HepG2 (cell line): Measurements from ENCODE around the gene BRCA2. TPM values are rescaled to one million over a fixed set of nuclear protein-coding genes. Genes with fewer than 3 reads are reported as not detected.

Source experiments
- CREB1 ChIP-seq, 2 experiments: fragments of 450-650 bp in 1 of 2; IDR thresholded peaks; 2 replicates each; pipeline ENCODE4 v1.6.1; 2016 to 2017; ENCODE audit warnings: control low read depth in 1 of 2, mild to moderate bottlenecking in 1 of 2, missing compliant biosample characterization in 1 of 2, missing genetic modification characterization in 1 of 2
- DR1 ChIP-seq: sonication (generic); formaldehyde crosslinking; IDR thresholded peaks from 2 replicates; pipeline ENCODE4 v1.8.0; 2021; ENCODE audit warnings: mild to moderate bottlenecking, missing genetic modification reagents, inconsistent platforms
- ELF4 ChIP-seq: sonication (generic); formaldehyde crosslinking; IDR thresholded peaks from 2 replicates; pipeline ENCODE4 v1.5.0; 2020; ENCODE audit warnings: missing genetic modification reagents, mild to moderate bottlenecking, moderate library complexity, borderline replicate concordance
- GPBP1L1 ChIP-seq: sonication (generic); formaldehyde crosslinking; IDR thresholded peaks from 2 replicates; pipeline ENCODE4 v1.5.0; 2020; ENCODE audit warnings: mild to moderate bottlenecking, missing genetic modification reagents
- HOXA3 ChIP-seq: sonication (generic); formaldehyde crosslinking; IDR thresholded peaks from 2 replicates; pipeline ENCODE4 v1.5.0; 2020; ENCODE audit warnings: missing genetic modification reagents
- MED8 ChIP-seq: sonication (generic); formaldehyde crosslinking; IDR thresholded peaks from 2 replicates; pipeline ENCODE4 v1.8.1; 2023; ENCODE audit warnings: mild to moderate bottlenecking, missing genetic modification reagents; ENCODE audit not compliant: insufficient replicate concordance
- NFKBIZ ChIP-seq: IDR thresholded peaks from 2 replicates; pipeline ENCODE4 v1.6.1; 2018; ENCODE audit warnings: missing genetic modification reagents, missing compliant biosample characterization
- NFRKB ChIP-seq: fragments of 450-650 bp; IDR thresholded peaks from 2 replicates; pipeline ENCODE4 v1.6.1; 2017
- PAX8 ChIP-seq: sonication (generic); formaldehyde crosslinking; IDR thresholded peaks from 2 replicates; pipeline ENCODE4 v1.8.0; 2022; ENCODE audit warnings: mild to moderate bottlenecking, missing genetic modification reagents, borderline replicate concordance
- ZBTB10 ChIP-seq: sonication (generic); formaldehyde crosslinking; IDR thresholded peaks from 2 replicates; pipeline ENCODE4 v1.4.0; 2020; ENCODE audit warnings: missing genetic modification reagents, borderline replicate concordance
- ZNF768 ChIP-seq: sonication (generic); formaldehyde crosslinking; IDR thresholded peaks from 2 replicates; pipeline ENCODE4 v1.4.0; 2020; ENCODE audit warnings: missing genetic modification reagents
- ZNF784 ChIP-seq: sonication (generic); formaldehyde crosslinking; IDR thresholded peaks from 2 replicates; pipeline ENCODE4 v1.5.1; 2020; ENCODE audit warnings: missing genetic modification reagents, mild to moderate bottlenecking, borderline replicate concordance
- ZSCAN20 ChIP-seq: sonication (generic); formaldehyde crosslinking; IDR thresholded peaks from 2 replicates; pipeline ENCODE4 v1.4.0; 2020; ENCODE audit warnings: missing genetic modification reagents, mild to moderate bottlenecking, borderline replicate concordance
- polyA plus RNA-seq, 8 experiments: library from polyadenylated mRNA; depleted of rRNA in 3 of 8; stranded (reverse) in 7 of 8; unstranded in 1 of 8; fragments of >200 nt; fragmentation: Illumina TruSeq in 4 of 8; extraction: Trizol in 4 of 8; gene quantifications; 2 replicates each; pipeline versions ENCODE4 v1.2.1 to v1.2.3, GENCODE V29; 2011 to 2016; ENCODE audit warnings: low read depth in 4 of 8, missing spikeins in 1 of 8, mixed read lengths in 1 of 8; ENCODE audit not compliant: insufficient read depth in 1 of 8
- total RNA-seq, 5 experiments: library from RNA; depleted of rRNA; stranded (reverse); fragments of >200 nt; fragmentation: Illumina TruSeq; extraction: Trizol; gene quantifications; 2 replicates each; pipeline ENCODE4 v1.2.3, GENCODE V29; 2016; ENCODE audit warnings: low read depth in 1 of 5
- TF ChIP-seq, protein P1 (sequence below): sonication (generic); formaldehyde crosslinking; IDR thresholded peaks from one replicate; pipeline ENCODE4 v1.5.1; 2020; ENCODE audit warnings: mild to moderate bottlenecking, missing genetic modification reagents; ENCODE audit errors: not compliant biosample characterization

The BRCA2 gene
- total and polyA plus RNA-seq, 2 of the 13 experiments (the other 11 are each of a cell fraction or from before 2014, with no cell fraction given) = 3.1 to 24.6 TPM

DNA sequence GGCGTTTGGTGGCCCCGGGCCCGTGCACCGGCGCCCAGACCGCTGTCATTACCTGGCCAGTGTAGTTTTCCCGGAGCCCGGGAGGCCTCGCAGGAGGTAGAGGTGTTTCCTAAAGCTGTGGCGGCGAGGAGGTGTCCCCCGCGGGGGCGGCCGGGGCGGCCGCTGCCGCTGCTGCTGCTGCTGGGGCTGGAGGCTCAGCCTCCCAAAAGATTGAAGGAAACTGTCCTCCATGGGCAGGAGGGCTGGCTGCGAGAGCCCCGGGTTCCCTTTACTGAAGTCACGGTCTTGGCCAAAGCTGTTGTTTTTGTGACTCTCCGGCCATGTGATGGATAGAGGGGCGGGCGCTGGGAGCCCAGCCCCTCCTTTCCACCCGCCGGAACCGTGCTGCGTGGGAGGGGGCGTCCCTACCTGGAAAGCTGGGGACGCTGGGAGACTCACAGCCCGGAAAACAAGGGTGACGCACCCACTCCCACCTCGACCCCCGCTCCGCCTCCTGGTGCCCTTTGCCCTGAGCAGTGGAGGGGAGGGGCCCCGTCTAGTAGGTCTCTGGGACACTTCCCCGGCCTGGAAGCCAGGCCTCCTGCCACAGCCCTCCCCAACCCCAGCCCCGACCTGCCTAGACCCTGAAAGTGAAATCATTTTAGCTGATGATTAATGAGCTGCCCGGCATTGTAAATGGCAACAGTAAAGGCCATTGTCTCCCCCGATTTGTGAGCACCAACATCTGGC lies 112.7 kb downstream of the BRCA2 start, which contains the start of gene N4BP2L1 (continued):
- TF ChIP-seq, protein P1, sequence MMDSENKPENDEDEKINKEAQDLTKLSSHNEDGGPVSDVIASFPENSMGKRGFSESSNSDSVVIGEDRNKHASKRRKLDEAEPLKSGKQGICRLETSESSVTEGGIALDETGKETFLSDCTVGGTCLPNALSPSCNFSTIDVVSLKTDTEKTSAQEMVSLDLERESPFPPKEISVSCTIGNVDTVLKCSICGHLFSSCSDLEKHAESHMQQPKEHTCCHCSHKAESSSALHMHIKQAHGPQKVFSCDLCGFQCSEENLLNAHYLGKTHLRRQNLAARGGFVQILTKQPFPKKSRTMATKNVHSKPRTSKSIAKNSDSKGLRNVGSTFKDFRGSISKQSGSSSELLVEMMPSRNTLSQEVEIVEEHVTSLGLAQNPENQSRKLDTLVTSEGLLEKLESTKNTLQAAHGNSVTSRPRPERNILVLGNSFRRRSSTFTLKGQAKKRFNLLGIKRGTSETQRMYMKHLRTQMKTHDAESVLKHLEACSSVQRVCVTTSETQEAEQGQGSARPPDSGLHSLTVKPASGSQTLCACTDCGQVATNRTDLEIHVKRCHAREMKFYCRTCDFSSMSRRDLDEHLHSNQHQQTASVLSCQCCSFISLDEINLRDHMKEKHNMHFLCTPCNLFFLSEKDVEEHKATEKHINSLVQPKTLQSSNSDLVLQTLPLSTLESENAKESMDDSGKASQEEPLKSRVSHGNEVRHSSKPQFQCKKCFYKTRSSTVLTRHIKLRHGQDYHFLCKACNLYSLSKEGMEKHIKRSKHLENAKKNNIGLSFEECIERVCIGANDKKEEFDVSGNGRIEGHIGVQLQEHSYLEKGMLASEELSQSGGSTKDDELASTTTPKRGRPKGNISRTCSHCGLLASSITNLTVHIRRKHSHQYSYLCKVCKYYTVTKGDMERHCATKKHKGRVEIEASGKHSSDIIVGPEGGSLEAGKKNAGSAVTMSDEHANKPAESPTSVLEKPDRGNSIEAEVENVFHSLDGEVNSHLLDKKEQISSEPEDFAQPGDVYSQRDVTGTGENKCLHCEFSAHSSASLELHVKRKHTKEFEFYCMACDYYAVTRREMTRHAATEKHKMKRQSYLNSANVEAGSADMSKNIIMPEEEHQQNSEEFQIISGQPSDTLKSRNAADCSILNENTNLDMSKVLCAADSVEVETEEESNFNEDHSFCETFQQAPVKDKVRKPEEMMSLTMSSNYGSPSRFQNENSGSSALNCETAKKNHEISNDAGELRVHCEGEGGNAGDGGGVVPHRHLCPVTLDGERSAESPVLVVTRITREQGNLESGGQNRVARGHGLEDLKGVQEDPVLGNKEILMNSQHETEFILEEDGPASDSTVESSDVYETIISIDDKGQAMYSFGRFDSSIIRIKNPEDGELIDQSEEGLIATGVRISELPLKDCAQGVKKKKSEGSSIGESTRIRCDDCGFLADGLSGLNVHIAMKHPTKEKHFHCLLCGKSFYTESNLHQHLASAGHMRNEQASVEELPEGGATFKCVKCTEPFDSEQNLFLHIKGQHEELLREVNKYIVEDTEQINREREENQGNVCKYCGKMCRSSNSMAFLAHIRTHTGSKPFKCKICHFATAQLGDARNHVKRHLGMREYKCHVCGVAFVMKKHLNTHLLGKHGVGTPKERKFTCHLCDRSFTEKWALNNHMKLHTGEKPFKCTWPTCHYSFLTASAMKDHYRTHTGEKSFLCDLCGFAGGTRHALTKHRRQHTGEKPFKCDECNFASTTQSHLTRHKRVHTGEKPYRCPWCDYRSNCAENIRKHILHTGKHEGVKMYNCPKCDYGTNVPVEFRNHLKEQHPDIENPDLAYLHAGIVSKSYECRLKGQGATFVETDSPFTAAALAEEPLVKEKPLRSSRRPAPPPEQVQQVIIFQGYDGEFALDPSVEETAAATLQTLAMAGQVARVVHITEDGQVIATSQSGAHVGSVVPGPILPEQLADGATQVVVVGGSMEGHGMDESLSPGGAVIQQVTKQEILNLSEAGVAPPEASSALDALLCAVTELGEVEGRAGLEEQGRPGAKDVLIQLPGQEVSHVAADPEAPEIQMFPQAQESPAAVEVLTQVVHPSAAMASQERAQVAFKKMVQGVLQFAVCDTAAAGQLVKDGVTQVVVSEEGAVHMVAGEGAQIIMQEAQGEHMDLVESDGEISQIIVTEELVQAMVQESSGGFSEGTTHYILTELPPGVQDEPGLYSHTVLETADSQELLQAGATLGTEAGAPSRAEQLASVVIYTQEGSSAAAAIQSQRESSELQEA = no peak
- TF ChIP-seq DR1 (CRISPR knock-in tag) (peak; percentile 33; the same call in 1 of the 2 replicates), MED8 (CRISPR knock-in tag) (no peak), NFKBIZ (no peak), ZNF784 (CRISPR knock-in tag) (no peak), CREB1 (IDR thresholded peaks at IDR 0.05) (peak; percentile 54; the same call in 1 of the 2 replicates), CREB1 (CRISPR knock-in tag; IDR thresholded peaks at IDR 0.05) (0 out of 2 replicates have a peak, but pooled peaks have one; percentile 37), GPBP1L1 (CRISPR knock-in tag) (no peak), ZBTB10 (CRISPR knock-in tag) (peak; percentile 80), ZNF768 (CRISPR knock-in tag) (no peak; the same call in 1 of the 2 replicates), ELF4 (CRISPR knock-in tag) (no peak), PAX8 (CRISPR knock-in tag) (no peak), ZSCAN20 (no peak), HOXA3 (CRISPR knock-in tag) (peak; percentile 81), NFRKB (no peak)
